ENCODE data around the gene GLIS1.

GLIS1 gene

GRCh38 chr1:53529555-53529954 lies 209.4 kb downstream of the GLIS1 start:
- no peak for DNase-seq (ENCODE audit: low read depth)

GRCh38 chr1:53527368-53527767 lies 211.6 kb downstream of the GLIS1 start:
- DNase-seq (ENCODE audit: low read depth), result no peak

GRCh38 chr1:53526451-53527101 lies 212.4 kb downstream of the GLIS1 start:
- no peak for DNase-seq (ENCODE audit: low read depth)

GRCh38 chr1:53525595-53525994 lies 213.4 kb downstream of the GLIS1 start:
- DNase-seq (ENCODE audit: low read depth), result no peak

- DNase-seq (ENCODE audit: low read depth), result no peak
Observed at GRCh38 chr1:53524428-53525375, 214.3 kb downstream of the GLIS1 start.

GRCh38 chr1:53521924-53522552 lies 216.9 kb downstream of the GLIS1 start:
- no peak for DNase-seq (ENCODE audit: low read depth)

- no peak for DNase-seq (ENCODE audit: low read depth)
Observed at GRCh38 chr1:53520481-53520880, 218.5 kb downstream of the GLIS1 start.

GRCh38 chr1:53519421-53519820 lies 219.5 kb downstream of the GLIS1 start:
- no peak for DNase-seq (ENCODE audit: low read depth)

- no peak for DNase-seq (ENCODE audit: low read depth)
Observed at GRCh38 chr1:53518775-53519174, 220.2 kb downstream of the GLIS1 start.

GRCh38 chr1:53517821-53518352 lies 221.1 kb downstream of the GLIS1 start:
- DNase-seq (ENCODE audit: low read depth), result no peak

- no peak for DNase-seq (ENCODE audit: low read depth)
Observed at GRCh38 chr1:53517109-53517508, 221.9 kb downstream of the GLIS1 start.

- no peak for DNase-seq (ENCODE audit: low read depth)
Observed at GRCh38 chr1:53516181-53516580, 222.8 kb downstream of the GLIS1 start.

- no peak for DNase-seq (ENCODE audit: low read depth)
Observed at GRCh38 chr1:53514436-53514835, 224.5 kb downstream of the GLIS1 start.

- DNase-seq (ENCODE audit: low read depth), result no peak
Observed at GRCh38 chr1:53513846-53514245, 225.1 kb downstream of the GLIS1 start.

- no peak for DNase-seq (ENCODE audit: low read depth)
Observed at GRCh38 chr1:53512807-53513755, 225.9 kb downstream of the GLIS1 start.

GRCh38 chr1:53511933-53512806 lies 226.8 kb downstream of the GLIS1 start:
- peak; percentile 51 for DNase-seq (ENCODE audit: low read depth)

GRCh38 chr1:53511323-53511932 lies 227.5 kb downstream of the GLIS1 start:
- DNase-seq (ENCODE audit: low read depth), result no peak

- no peak for DNase-seq (ENCODE audit: low read depth)
Observed at GRCh38 chr1:53510215-53510614, 228.7 kb downstream of the GLIS1 start.

GRCh38 chr1:53509775-53510174 lies 229.2 kb downstream of the GLIS1 start:
- DNase-seq (ENCODE audit: low read depth), result no peak
